ENCODE measurements around the gene BCL7C.

Gene BCL7C

GRCh38 chr16:30842971-30843370 lies 50.9 kb downstream of the BCL7C start:
- TF ChIP-seq CTCF (IDR thresholded peaks at IDR 0.05; ENCODE audit: low read depth, low read length), result no peak
- no peak for DNase-seq (ENCODE audit: extremely low read depth, low read depth)

GRCh38 chr16:30841332-30841731 lies 52.5 kb downstream of the BCL7C start:
- no peak for DNase-seq (ENCODE audit: extremely low read depth, low read depth)
- no peak for TF ChIP-seq CTCF (IDR thresholded peaks at IDR 0.05; ENCODE audit: low read depth, low read length)

GRCh38 chr16:30840611-30841010 lies 53.3 kb downstream of the BCL7C start:
- DNase-seq (ENCODE audit: extremely low read depth, low read depth), result no peak
- no peak for TF ChIP-seq CTCF (IDR thresholded peaks at IDR 0.05; ENCODE audit: low read depth, low read length)

- no peak for TF ChIP-seq CTCF (IDR thresholded peaks at IDR 0.05; ENCODE audit: low read depth, low read length)
- no peak for DNase-seq (ENCODE audit: extremely low read depth, low read depth)
Measured at GRCh38 chr16:30839523-30840227, 54.2 kb downstream of the BCL7C start.

- TF ChIP-seq CTCF (IDR thresholded peaks at IDR 0.05; ENCODE audit: low read depth, low read length), result no peak
- no peak for DNase-seq (ENCODE audit: extremely low read depth, low read depth)
Measured at GRCh38 chr16:30838876-30839471, 54.9 kb downstream of the BCL7C start.

GRCh38 chr16:30837904-30838303 lies 56.0 kb downstream of the BCL7C start:
- no peak for DNase-seq (ENCODE audit: extremely low read depth, low read depth)
- TF ChIP-seq CTCF (IDR thresholded peaks at IDR 0.05; ENCODE audit: low read depth, low read length), result no peak

Measured in AG09319 (cell line).